T-helper 2 cell treated with Interferon-gamma antibody and Interleukin-4, amounts not matched to agents 100 ng/mL and 5 ng/mL, for 36 hours (primary cell): ENCODE data around the gene DGCR8. TPM values are rescaled to one million over a fixed set of nuclear protein-coding genes. Genes with fewer than 3 reads are reported as not detected.

Experiments used
- intact Hi-C: fragments of 100-400 bp; cut with micrococcal nuclease; formaldehyde crosslinking; loops from one replicate; pipeline ENCODE4 v1.15.1; 2023
- total RNA-seq: library from RNA; stranded (reverse); gene quantifications from 2 replicates; pipeline ENCODE4 v1.2.3, GENCODE V29; 2022

Gene DGCR8
- total RNA-seq, 1 donor from 2014 or later = 61.3 TPM

DNA sequence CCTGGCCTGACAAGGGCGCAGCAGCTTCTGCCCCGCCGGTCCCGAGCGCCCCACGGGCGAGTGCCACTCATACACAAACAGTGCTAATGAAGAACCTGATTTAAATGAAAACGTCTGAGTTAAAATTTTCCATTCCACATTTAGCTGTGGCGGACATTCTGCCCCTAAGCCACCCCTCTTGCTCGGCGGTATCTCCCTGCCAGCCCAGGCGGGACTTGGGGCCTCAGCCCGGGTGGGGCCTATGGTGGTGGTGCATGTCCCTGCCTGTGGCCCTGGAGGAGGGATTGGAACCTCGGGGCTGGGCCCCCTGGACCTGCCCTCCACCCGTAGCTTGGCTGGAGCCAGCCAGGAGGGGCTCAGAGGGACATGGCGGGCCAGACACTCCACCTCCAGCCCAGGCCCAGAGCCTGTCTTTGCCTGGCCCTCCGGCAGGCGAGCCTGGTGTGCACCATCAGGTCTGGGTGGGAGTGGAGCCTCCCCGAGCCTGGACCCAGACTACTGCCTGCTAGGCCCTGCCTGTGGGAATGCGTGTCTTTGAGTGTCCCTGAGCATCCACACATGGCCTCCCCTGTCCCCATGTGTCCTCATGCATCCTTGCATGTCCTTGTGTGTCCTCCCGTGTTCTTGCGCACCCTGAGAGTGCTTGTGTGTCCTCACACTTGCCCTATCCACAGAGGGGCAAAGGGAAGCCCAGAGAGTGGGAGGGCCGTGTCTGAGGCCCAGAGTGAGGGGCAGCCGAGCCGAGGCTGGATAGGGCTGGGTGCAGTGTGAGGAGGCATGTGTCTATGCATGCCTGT lies 56.0 kb downstream of the DGCR8 start:
- intact Hi-C loops = no loop called here

DNA sequence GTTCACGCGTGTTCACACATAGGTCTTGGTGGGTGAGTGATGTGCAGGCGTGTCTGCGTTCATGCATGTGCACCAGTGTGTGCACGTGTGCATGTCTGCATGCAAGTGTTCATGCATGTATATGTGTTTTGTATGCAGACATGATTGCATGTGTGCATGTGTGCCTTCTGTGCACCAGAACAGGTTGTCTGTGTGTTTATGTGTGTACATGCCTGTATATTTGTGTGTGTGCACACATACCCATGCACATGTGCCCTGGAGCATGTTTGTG lies 56.5 kb downstream of the DGCR8 start:
- intact Hi-C loops = no loop called here

DNA sequence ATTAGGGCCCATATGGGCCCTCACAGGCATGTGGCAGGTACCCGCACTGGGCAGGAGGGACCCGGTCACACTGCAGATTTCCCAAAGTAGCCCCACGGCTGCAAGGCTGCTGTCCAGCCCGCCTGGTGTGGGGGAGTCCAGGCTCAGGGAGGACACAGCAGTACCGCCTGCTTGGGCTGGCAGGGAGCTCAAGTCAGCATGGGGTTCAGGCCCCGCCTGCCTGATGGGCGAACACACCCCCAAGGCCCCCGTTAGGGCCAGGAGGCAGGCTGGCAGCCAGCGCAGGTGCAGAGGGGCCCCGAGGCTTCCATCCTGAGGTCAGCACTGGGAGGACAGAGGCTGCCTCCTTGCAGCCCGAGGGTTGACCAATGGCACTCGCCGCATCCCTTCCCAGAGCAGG lies 57.1 kb downstream of the DGCR8 start:
- intact Hi-C loops = no loop called here

DNA sequence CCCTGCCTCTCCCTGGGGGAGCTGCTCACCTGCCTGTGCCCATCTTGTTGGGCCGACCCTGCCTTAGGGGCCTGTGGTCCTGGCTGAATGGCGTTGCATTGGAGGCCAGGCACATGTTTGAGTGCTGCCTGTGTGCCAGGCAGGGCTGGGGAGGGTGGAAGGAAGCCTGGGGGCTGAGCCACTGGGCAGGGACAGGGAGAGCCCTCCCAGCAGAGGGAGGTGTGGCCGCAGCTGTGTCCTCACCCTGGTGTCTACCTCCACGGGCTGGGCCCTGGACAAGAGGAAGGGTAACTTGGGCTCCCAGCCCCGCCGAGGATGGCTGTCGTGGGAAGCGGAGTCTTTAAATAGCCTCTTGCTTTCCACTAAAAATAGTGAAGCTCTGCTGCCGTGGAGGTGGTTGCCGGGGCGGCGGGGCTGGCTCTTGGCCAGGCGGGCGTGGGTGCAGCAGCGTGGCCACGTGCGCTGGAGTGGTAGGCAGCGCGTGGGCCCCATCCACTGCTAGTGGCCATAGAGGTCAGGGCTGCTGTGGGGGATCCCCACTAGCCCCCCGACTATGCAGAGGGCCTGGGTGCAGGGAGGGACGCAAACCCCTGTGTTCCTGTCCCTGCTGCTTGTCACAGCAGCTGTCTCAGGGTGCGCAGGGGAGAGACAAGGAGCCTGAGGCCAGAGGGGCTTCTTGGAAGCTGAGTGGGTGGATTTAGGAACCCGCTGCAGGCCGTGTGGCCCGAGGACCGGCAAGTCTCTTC lies 57.8 kb downstream of the DGCR8 start:
- intact Hi-C loops = no loop called here

DNA sequence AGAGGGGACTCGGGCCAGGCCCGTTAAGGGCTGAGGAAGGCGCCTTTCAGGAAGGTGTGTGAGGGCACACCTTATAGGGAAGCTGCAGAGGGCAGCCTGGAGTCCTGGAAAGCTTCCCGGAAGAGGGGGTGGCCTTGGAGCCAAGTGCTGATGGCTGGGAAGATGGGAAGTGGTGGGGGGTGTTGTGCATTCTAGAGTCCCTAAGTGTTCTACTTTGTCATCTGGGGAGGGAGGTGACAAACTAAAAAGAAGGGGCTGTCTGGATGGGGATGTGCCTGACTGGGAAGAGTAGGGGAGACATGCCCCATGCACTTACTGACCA lies 58.3 kb downstream of the DGCR8 start:
- intact Hi-C loops = no loop called here

DNA sequence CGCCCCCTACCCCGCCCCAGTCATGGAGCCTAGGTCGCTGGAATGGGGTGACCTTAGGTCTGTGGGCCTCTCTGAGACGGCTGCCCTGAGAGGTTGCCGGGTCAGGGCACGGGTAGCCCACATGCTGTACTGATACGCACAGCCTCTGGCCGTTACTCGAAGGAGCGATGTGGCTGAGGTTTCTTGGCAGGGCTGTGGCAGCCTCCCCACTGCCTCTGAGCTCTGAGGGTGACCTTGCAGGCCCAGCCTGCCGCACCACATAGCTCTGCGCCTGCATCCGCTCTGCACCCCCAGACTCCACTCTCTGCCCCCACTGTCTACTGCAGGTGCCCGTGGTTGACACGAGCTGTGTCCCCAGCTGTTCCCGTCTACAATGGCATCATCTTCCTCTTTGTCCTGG lies 58.8 kb downstream of the DGCR8 start:
- intact Hi-C loops = no loop called here

DNA sequence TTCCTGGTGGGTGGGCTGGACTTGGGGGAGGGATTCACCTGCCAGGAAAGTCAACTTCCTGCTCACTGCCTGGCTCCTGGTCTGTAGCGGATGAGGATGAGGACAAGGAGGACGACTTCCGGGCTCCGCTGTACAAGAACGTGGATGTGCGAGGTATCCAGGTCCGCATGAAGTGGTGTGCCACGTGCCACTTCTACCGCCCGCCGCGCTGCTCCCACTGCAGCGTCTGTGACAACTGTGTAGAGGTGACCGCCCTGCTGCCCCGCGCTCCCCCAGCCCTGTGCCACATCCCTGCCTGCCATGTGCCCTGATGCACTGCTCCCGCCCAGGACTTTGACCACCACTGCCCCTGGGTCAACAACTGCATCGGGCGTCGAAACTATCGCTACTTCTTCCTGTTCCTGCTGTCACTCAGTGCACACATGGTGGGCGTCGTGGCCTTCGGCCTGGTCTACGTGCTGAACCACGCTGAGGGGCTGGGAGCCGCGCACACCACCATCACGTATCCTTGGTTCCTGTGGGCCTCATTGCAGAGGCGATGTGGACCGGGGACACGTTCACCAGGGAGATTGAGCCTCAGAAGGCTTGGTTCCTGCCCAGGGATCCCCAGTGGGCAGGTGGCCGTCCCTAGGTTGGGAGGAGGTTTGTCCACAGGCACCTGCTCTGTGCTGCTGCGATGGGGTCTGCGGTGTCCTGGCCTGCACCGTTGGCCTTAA lies 59.5 kb downstream of the DGCR8 start:
- intact Hi-C loops = no loop called here

DNA sequence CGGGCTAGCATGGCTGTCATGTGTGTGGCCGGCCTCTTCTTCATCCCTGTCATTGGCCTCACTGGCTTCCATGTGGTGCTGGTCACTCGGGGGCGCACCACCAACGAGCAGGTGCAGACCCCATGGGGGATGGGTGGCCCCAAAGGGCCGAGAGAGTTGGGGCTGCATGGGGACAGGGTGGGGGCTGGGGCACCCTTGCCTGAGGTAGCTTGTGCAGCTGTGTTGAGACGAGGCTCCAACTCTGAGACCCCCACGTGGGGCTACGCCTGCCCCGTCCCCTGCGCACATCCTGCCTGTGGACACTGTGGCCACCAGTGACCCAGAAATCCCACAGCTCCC lies 60.0 kb downstream of the DGCR8 start:
- intact Hi-C loops = no loop called here

DNA sequence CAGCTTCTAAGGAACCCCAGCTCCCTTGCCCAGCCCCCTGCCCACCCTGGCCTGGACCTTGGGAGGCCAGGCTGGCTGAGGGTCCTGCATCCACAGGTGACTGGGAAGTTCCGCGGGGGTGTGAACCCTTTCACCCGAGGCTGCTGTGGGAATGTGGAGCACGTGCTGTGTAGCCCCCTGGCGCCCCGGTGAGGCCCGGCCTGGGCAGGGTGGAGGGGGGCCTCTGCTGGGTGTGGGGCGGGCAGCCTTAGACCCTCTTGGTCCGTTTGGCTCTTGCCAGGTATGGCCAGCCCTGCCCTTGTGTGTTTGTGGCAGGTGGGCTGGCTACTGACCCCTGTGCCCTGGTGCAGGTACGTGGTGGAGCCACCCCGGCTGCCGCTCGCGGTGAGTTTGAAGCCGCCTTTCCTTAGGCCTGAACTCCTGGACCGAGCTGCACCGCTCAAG lies 60.5 kb downstream of the DGCR8 start:
- intact Hi-C loops = no loop called here

DNA sequence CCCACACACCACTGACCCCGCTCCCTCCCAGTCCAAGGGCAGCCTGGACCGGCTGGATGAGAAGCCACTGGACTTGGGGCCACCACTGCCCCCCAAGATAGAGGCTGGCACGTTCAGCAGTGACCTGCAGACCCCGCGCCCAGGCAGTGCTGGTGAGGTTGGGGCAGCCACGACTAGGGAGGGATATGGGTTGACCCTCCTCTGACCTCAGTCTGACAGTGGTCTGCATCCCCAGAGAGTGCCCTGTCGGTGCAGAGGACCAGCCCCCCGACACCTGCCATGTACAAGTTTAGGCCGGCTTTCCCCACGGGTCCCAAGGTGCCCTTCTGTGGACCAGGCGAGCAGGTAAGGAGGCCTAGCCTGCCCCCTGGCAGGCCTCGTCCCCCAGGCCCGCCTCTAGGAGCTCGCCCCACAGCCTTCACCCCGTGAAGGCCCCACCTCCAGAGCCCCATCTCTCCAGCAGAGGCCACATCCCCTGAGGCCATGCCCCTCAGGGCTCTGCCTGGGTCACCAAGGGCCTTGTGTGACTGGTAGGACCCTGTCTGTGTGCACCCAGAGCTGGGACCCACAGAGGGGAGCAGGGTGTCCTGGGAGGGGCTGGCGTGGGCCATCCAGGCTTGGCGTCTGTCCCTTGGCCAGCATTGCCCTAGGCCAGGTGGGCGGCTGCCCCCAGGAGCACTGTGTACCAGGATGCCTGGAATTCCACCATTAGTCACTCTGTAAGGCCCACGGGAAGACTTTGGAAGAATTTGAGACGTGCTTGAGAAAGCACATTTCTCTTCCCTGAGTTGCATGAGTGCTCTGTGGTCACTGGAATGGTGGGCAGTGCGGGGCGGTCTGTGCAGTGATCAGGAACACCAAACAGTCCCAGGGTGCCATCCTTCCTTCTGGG lies 61.4 kb downstream of the DGCR8 start:
- intact Hi-C loops = no loop called here

DNA sequence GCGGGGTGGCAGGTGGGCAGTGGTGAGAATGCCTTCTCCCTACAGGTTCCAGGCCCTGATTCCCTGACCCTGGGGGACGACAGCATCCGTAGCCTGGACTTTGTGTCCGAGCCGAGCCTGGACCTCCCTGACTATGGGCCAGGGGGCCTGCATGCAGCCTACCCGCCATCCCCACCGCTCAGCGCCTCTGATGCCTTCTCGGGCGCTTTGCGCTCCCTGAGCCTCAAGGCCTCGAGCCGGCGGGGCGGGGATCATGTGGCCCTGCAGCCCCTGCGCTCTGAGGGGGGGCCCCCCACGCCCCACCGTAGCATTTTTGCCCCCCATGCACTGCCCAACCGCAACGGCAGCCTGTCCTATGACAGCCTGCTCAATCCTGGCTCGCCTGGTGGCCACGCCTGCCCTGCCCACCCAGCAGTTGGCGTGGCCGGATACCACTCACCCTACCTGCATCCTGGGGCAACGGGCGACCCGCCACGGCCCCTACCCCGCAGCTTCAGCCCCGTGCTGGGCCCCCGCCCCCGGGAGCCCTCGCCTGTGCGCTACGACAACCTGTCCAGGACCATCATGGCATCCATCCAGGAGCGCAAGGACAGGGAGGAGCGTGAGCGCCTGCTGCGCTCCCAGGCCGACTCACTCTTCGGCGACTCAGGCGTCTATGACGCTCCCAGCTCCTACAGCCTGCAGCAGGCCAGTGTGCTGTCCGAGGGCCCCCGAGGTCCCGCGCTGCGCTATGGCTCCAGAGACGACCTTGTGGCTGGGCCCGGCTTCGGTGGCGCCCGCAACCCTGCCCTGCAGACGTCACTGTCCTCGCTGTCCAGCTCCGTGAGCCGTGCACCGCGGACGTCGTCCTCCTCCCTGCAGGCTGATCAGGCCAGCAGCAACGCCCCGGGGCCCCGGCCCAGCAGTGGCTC lies 62.9 kb downstream of the DGCR8 start:
- intact Hi-C loops = no loop called here

DNA sequence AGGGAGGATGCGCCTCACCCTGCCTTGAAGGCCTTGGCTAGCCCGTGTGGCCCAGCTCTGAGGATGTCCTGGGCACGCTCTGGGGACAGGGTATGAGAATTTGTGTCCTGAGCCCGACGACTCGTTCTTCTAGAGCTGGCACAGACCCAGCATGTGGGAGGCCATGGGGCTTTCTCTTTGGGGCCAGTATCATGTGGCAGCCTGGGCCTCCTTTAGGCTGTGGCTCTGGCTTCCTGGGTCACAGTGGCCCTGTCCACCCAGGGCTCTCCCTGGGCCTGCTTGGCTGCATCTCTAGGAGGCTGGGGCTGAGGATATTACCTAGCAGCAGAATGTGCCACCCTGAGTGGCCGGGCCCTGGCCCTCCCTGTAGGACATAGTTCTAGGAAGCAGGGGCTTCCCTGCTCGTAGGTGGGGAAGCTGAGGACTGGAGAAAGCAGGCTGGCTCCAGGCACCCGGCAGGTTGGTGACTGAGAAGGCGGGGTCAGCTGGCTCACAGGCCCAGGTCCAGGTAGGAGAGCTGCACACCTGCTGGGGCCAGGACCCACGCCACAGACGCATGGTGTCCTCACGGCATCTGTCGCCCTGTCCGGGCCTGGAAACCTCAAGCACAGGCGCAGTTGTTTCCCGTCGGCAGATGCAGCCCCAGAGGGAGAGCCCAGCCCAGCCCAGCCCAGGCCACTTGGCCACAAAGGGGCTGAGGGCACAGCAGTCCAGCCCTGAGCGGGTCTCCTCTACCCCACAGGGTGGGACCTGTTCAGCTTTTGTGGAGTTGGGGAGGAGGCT lies 64.0 kb downstream of the DGCR8 start:
- intact Hi-C loops = no loop called here

DNA sequence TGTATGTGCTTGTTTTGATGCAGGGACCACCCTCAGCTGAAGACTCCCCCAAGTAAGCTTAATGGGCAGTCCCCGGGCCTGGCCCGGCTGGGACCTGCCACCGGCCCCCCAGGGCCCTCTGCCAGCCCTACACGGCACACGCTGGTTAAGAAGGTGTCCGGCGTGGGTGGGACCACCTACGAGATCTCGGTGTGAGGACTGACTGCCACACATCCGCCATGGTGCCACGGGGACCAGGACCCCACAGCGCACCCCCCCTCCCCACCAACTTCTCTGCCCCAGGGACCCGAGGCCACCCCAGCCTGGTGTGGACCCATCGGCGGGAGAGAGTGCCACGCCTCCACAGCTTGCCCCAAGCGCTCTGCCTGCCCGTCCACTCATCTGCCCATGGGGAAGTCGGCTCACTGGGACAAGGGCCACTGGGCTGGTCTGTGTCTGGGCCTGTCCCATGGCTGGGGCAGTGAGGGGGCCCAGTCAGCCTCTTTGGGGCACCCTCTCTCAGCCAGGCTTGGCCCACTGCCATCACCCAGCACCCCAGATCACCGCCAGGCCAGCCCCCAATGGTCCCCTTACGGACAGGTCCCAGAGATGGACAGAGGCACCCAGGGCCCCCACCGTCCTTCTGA lies 65.3 kb downstream of the DGCR8 start:
- intact Hi-C loops = no loop called here

DNA sequence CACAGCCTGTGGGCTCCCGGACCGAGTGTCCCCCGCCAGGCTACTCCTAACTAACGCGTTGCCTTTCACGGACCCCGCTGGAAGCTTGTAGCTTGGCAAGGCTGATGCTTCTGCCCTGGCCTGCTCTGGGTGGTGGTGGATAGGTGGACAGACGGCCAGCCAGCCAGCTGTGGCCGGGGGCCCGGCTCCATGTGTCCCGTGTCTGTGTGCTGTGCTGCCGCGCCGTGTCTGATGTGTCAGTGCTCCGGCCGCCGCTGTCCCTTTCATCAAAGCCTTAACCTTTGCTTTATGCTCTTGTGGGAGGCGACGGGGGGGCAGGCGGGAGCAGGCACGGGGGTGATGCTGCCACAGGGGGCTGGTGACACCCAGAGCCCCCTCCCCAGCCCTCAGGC lies 65.8 kb downstream of the DGCR8 start:
- intact Hi-C loops = no loop called here

DNA sequence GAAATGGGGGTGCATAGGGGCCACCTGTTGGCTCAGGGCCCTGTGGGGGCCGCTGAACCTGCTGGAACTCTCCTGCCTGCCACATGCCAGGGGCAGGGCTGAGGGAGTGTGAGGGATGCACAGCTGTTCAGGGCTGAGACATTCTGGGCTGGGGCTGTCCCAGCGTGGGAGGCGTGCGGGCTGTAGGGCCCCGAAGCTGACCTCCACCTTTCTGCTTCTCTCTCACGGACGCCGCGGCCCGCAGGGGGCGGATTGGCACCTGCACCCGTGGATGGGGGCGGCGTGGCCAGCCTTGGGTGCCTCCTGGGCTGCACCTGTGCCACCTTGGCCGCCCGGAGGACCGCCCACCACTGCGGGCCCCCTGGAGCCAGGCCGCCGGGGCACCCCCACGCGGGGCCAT lies 66.7 kb downstream of the DGCR8 start:
- intact Hi-C loops = no loop called here

DNA sequence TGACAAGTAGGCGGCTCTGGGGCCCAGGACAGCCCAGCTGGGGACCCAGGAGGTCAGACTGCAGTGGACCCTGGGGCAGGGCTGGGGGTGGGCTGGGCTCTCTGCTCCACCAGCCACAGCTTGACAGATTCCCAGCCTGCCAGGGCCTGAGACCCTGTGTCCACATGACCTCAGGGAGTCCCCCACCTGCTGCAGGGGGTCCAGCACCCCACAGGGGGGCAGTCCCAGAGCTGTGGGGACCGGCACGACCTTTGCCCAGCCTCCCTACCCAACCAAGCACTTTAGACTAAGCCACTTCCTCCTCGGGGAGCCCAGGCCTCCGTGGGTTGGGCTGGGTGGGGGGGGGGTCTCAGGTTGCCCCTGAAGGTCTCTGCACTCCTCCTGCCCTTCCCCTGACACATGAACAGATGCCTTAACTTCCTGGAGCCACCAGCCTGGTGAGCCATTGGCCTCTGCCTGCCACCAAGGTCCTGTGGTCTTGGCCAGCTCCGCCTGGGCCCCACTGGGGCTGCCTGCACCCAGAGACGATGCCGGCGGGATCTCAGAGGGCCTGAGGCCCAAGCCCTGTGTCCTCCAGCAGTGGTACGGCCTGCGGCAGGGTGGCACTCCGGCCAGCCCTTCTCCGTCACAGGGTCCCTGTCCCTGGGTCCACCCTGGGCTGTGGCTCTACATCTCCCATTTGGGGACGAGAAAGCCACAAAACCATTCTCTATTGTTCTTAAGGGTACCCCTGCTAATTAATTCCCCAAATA lies 67.4 kb downstream of the DGCR8 start:
- intact Hi-C loops = no loop called here

DNA sequence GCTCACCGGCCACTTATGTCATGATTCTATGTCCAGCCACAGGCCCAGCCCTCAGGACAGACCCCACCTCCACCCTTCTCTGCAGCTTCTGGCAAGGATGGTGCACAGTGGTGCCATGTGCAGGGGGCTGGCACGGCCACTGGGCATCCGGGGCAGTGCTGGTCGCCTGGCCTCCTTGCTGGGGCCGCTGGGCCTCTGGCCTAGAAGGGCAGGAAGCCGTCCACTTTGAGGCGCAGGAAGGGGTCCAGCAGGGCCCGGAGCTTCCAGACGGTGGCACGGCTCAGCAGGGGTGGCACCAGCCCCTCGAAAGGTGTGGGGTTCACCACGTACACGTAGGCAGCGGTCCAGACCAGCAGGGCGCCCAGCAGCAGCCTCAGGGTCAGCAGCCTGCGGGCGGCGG lies 68.4 kb downstream of the DGCR8 start:
- intact Hi-C loops = no loop called here
